Measurements from ENCODE around the gene CDK18. TPM values are rescaled to one million over a fixed set of nuclear protein-coding genes. Genes with fewer than 3 reads are reported as not detected.

The CDK18 gene
- total and polyA plus RNA-seq, 4 donors = 2.4 to 3.7 (median 3.1) TPM

DNA sequence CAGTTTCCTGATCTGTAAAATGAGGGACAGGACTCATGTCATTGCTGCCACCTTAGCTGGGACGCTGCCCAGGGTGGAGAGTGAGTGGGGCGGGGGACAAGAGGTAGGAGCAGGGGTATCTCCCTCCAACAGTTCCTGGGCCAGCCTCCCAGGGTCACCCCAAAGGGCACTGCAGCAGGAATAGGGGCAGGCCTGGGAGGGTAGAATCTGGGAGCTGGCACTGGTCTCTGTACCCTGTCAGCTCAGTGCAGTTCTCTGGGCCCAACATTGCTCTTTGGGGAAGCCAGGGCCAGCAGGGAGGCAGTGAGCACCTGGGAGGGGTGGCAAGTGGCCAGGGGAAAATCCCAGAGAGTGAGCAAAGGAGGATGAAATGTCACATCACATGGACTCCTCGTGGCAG, 71.5 kb downstream of the CDK18 start:
- H3K4me1 ChIP-seq (ENCODE audit: control insufficient read depth in 4 of 4, insufficient read depth in 4 of 4, low read length in 3 of 4) = no peaks in the 10 kb centered on the region
- TF ChIP-seq, protein P1, sequence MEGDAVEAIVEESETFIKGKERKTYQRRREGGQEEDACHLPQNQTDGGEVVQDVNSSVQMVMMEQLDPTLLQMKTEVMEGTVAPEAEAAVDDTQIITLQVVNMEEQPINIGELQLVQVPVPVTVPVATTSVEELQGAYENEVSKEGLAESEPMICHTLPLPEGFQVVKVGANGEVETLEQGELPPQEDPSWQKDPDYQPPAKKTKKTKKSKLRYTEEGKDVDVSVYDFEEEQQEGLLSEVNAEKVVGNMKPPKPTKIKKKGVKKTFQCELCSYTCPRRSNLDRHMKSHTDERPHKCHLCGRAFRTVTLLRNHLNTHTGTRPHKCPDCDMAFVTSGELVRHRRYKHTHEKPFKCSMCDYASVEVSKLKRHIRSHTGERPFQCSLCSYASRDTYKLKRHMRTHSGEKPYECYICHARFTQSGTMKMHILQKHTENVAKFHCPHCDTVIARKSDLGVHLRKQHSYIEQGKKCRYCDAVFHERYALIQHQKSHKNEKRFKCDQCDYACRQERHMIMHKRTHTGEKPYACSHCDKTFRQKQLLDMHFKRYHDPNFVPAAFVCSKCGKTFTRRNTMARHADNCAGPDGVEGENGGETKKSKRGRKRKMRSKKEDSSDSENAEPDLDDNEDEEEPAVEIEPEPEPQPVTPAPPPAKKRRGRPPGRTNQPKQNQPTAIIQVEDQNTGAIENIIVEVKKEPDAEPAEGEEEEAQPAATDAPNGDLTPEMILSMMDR (IDR thresholded peaks at IDR 0.05; ENCODE audit: low read depth, low read length, missing input control) = no peak
- no peak for TF ChIP-seq RXRA (IDR thresholded peaks at IDR 0.05)
- TF ChIP-seq, protein P2, sequence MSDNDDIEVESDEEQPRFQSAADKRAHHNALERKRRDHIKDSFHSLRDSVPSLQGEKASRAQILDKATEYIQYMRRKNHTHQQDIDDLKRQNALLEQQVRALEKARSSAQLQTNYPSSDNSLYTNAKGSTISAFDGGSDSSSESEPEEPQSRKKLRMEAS (IDR thresholded peaks at IDR 0.05) = no peak
- no peak for TF ChIP-seq FOXA1 (IDR thresholded peaks at IDR 0.05)
- no peak for TF ChIP-seq GABPA (IDR thresholded peaks at IDR 0.05 in 1 of 2, conservative IDR thresholded peaks at IDR 0.05 in 1 of 2)
- no peak for TF ChIP-seq YY1 (IDR thresholded peaks at IDR 0.05)
- TF ChIP-seq RAD21 (IDR thresholded peaks at IDR 0.05) = no peak
- no peak for TF ChIP-seq TAF1 (conservative IDR thresholded peaks at IDR 0.05)
- TF ChIP-seq, protein P3, sequence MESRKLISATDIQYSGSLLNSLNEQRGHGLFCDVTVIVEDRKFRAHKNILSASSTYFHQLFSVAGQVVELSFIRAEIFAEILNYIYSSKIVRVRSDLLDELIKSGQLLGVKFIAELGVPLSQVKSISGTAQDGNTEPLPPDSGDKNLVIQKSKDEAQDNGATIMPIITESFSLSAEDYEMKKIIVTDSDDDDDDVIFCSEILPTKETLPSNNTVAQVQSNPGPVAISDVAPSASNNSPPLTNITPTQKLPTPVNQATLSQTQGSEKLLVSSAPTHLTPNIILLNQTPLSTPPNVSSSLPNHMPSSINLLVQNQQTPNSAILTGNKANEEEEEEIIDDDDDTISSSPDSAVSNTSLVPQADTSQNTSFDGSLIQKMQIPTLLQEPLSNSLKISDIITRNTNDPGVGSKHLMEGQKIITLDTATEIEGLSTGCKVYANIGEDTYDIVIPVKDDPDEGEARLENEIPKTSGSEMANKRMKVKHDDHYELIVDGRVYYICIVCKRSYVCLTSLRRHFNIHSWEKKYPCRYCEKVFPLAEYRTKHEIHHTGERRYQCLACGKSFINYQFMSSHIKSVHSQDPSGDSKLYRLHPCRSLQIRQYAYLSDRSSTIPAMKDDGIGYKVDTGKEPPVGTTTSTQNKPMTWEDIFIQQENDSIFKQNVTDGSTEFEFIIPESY (IDR thresholded peaks at IDR 0.05) = no peak
- no peak for TF ChIP-seq NR2F2 (IDR thresholded peaks at IDR 0.05)
- TF ChIP-seq, protein P4, sequence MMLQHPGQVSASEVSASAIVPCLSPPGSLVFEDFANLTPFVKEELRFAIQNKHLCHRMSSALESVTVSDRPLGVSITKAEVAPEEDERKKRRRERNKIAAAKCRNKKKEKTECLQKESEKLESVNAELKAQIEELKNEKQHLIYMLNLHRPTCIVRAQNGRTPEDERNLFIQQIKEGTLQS (IDR thresholded peaks at IDR 0.05) = no peak
- no peak for TF ChIP-seq JUND (IDR thresholded peaks at IDR 0.05)
- no peak for TF ChIP-seq SP1 (IDR thresholded peaks at IDR 0.05)
- H3K36me3 ChIP-seq (ENCODE audit: control insufficient read depth in 4 of 4, insufficient read depth in 3 of 4, low read depth in 1 of 4, low read length in 3 of 4) = no peaks in the 10 kb centered on the region
- H3K27me3 ChIP-seq (ENCODE audit: control insufficient read depth in 4 of 4, insufficient read depth in 4 of 4, low read length in 3 of 4) = peaks cover 0 to 12% (median under 1%) of the 10 kb centered on the region in 4 donors
- H3K4me3 ChIP-seq (ENCODE audit: low read depth in 1 of 3, low read length in 3 of 3) = no peak overlapping the region
- DNase-seq (ENCODE audit: low spot score) = no peak
- 72% methylated on average over 3 of the region's 3 CpGs for WGBS
- H3K9me3 ChIP-seq (ENCODE audit: control insufficient read depth in 4 of 4, low read length in 3 of 4) = no peaks in the 10 kb centered on the region
- no peak overlapping the region for H3K27ac ChIP-seq (ENCODE audit: low read depth in 1 of 2, low read length in 2 of 2)
- no peak overlapping the region for H3K9ac ChIP-seq (ENCODE audit: low read depth in 1 of 2, low read length in 2 of 2)

DNA sequence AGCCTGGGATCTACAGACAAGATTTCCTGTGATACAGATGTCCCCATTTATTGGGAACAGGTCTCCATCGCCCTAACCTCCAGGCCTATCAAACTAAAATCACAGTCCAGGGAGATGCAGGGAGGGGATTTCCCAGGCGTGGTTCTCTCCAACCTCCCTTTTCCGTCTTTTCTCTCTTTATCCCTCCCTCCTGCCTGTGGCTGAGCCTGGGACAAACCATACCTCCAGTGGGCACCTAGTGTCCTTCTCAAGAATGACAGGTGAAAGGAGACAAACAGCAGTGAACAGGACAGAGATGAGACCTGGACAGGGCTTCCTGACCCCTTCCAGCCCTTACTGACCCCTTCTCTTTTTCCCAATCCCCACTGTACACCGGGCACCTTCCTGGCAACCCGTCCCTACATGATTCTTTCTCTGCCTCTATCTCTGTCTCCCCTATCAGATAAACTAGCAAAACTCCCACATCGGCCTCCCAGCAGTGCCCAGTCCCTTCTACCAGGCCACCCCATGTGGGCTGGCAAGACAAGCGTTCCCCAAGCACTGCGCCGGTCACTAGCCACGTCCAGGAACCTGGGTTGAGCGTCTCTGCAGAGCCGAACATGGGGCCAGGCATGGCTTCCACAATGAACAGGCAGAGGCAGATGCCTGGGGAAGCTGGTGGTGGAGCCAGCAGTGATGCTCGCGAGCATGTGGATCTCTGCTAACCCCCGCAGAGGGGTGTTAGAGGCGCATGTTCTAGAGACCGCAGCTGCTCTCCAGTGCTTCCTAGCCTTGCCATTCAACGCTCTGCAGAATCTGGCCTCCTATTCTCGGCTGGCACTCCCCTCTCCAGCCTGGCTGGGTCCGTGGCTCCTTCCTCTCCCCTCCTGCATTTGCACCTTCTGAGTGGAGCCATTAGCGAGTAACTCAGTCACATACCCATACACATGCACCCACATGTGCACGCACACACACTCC, 72.6 kb downstream of the CDK18 start:
- TF ChIP-seq YY1 (IDR thresholded peaks at IDR 0.05) (no peak), RAD21 (IDR thresholded peaks at IDR 0.05) (no peak), SP1 (IDR thresholded peaks at IDR 0.05) (no peak)
- TF ChIP-seq, protein P1 (IDR thresholded peaks at IDR 0.05; ENCODE audit: low read depth, low read length, missing input control) = no peak
- no peaks in the 10 kb centered on the region for H3K9me3 ChIP-seq (ENCODE audit: control insufficient read depth in 4 of 4, low read length in 3 of 4)
- WGBS = 74% methylated on average over 22 of the region's 22 CpGs
- H3K36me3 ChIP-seq (ENCODE audit: control insufficient read depth in 4 of 4, insufficient read depth in 3 of 4, low read depth in 1 of 4, low read length in 3 of 4) = no peaks in the 10 kb centered on the region
- H3K4me3 ChIP-seq (ENCODE audit: low read depth in 1 of 3, low read length in 3 of 3) = no peak overlapping the region
- H3K9ac ChIP-seq (ENCODE audit: low read depth in 1 of 2, low read length in 2 of 2) = no peak overlapping the region
- no peaks in the 10 kb centered on the region for H3K4me1 ChIP-seq (ENCODE audit: control insufficient read depth in 4 of 4, insufficient read depth in 4 of 4, low read length in 3 of 4)
- no peak overlapping the region for H3K27ac ChIP-seq (ENCODE audit: low read depth in 1 of 2, low read length in 2 of 2)
- DNase-seq (ENCODE audit: low spot score) = no peak
- H3K27me3 ChIP-seq (ENCODE audit: control insufficient read depth in 4 of 4, insufficient read depth in 4 of 4, low read length in 3 of 4) = peaks cover 0 to 12% (median 2%) of the 10 kb centered on the region in 4 donors
